B cell (primary cell): ENCODE data around the gene PDIA2. TPM values are rescaled to one million over a fixed set of nuclear protein-coding genes. Genes with fewer than 3 reads are reported as not detected.

Source experiments
- ATAC-seq: fragments of 200-7000 bp; cut with Tn5 transposase; one replicate; pipeline ENCODE4 v1.10.0; 2021; ENCODE audit warnings: low read depth, mild to moderate bottlenecking, moderate number of reproducible peaks, moderate library complexity
- CTCF ChIA-PET: fragments of 350-600 bp; sonication (Branson Sonifier 250); formaldehyde crosslinking; loops from one replicate; lab custom pipeline; 2021; ENCODE audit warnings: antibody characterized with exemption, inconsistent platforms; lab: Charles Lee
- POLR2A ChIA-PET: fragments of 350-600 bp; sonication (Branson Sonifier 250); formaldehyde crosslinking; loops from one replicate; lab custom pipeline; 2021; ENCODE audit warnings: antibody characterized with exemption; lab: Charles Lee
- DNase-seq: peaks from one replicate; pipeline ENCODE4 v3.0.0; 2013
- H2AFZ ChIP-seq: 2 replicates; pipeline ENCODE4 v1.6.1; 2012; ENCODE audit warnings: mild to moderate bottlenecking, low read depth, low read length; ENCODE audit not compliant: insufficient read depth, poor library complexity, severe bottlenecking
- H3K27ac ChIP-seq, 2 donors: 1 replicate in 1 of 2; 2 replicates in 1 of 2; pipeline ENCODE4 v1.5.1; 2012 to 2013; ENCODE audit warnings: low read length in 2 of 2, mild to moderate bottlenecking in 2 of 2, moderate library complexity in 1 of 2
- H3K27me3 ChIP-seq, 4 experiments: fragments of 200-600 bp in 1 of 4; sonication (generic) in 1 of 4; replicated peaks in 1 of 4; 1 replicate in 2 of 4; 2 replicates in 2 of 4; pipeline versions ENCODE4 v1.6.1 to v1.7.0; 2013 to 2016; ENCODE audit warnings: low read length in 3 of 4, mild to moderate bottlenecking in 2 of 4, mixed read lengths in 1 of 4, moderate library complexity in 1 of 4; ENCODE audit not compliant: insufficient read depth in 4 of 4, control insufficient read depth in 3 of 4; ENCODE audit errors: control extremely low read depth in 1 of 4
- H3K36me3 ChIP-seq, 2 experiments: replicated peaks in 1 of 2; 1 replicate in 1 of 2; 2 replicates in 1 of 2; pipeline versions ENCODE4 v1.6.1 to v1.7.1; 2013; ENCODE audit warnings: low read length in 1 of 2; ENCODE audit not compliant: insufficient read depth in 2 of 2, control insufficient read depth in 1 of 2; ENCODE audit errors: control extremely low read depth in 1 of 2, extremely low read depth in 1 of 2
- H3K4me1 ChIP-seq, 2 donors: fragments of 200-600 bp in 1 of 2; sonication (generic) in 1 of 2; 1 replicate in 1 of 2; 2 replicates in 1 of 2; pipeline versions ENCODE4 v1.5.1 to v1.6.1; 2013 to 2017; ENCODE audit warnings: low read length in 2 of 2; ENCODE audit not compliant: control insufficient read depth in 2 of 2, insufficient read depth in 2 of 2
- H3K4me2 ChIP-seq: replicated peaks from 2 replicates; pipeline ENCODE3; 2012; ENCODE audit warnings: mild to moderate bottlenecking, low read depth, low read length; ENCODE audit not compliant: poor library complexity, severe bottlenecking
- H3K4me3 ChIP-seq, 5 experiments: fragments of 200-600 bp in 1 of 5; sonication (generic) in 1 of 5; 1 replicate in 3 of 5; 2 replicates in 2 of 5; pipeline versions ENCODE4 v1.5.1 to v1.7.0; 2011 to 2016; ENCODE audit warnings: low read length in 4 of 5, mild to moderate bottlenecking in 4 of 5, low read depth in 2 of 5, control low read depth in 1 of 5, moderate library complexity in 1 of 5; ENCODE audit not compliant: insufficient read depth in 1 of 5; ENCODE audit errors: control extremely low read depth in 1 of 5, extremely low read depth in 1 of 5
- H3K79me2 ChIP-seq: fragments of 200-600 bp; sonication (generic); one replicate; pipeline ENCODE4 v1.6.0; 2016; ENCODE audit warnings: low read length; ENCODE audit not compliant: control insufficient read depth, insufficient read depth
- H3K9ac ChIP-seq: fragments of 200-600 bp; sonication (generic); 2 replicates; pipeline ENCODE4 v1.6.1; 2017; ENCODE audit warnings: mild to moderate bottlenecking, low read length, moderate library complexity
- H3K9me3 ChIP-seq, 3 donors: one replicate each; pipeline versions ENCODE4 v1.6.1 to v1.7.1; 2013; ENCODE audit warnings: low read length in 2 of 3; ENCODE audit not compliant: control insufficient read depth in 2 of 3, insufficient read depth in 1 of 3; ENCODE audit errors: control extremely low read depth in 1 of 3
- H4K20me1 ChIP-seq: 2 replicates; pipeline ENCODE4 v1.6.0; 2012; ENCODE audit warnings: mild to moderate bottlenecking, low read length; ENCODE audit not compliant: insufficient read depth, control insufficient read depth, poor library complexity, severe bottlenecking
- H3K27ac Mint-ChIP-seq: one replicate; pipeline ENCODE4 v1.8.0; 2021; ENCODE audit warnings: mixed read lengths
- H3K27me3 Mint-ChIP-seq: one replicate; pipeline ENCODE4 v1.8.0; 2021; ENCODE audit warnings: mixed read lengths
- H3K4me1 Mint-ChIP-seq: one replicate; pipeline ENCODE4 v1.8.0; 2021; ENCODE audit warnings: mixed read lengths
- H3K4me3 Mint-ChIP-seq: one replicate; pipeline ENCODE4 v1.8.0; 2021; ENCODE audit warnings: mixed read lengths
- H3K9me3 Mint-ChIP-seq: one replicate; pipeline ENCODE4 v1.8.0; 2022; ENCODE audit warnings: mixed read lengths; ENCODE audit not compliant: insufficient read depth
- CTCF ChIP-seq: fragments of 200-600 bp; IDR thresholded peaks from one replicate; pipeline ENCODE4 v1.8.0; 2022; ENCODE audit warnings: antibody characterized with exemption, mild to moderate bottlenecking
- EZH2 ChIP-seq: IDR thresholded peaks from 2 replicates; pipeline ENCODE4 v1.6.1; 2012; ENCODE audit warnings: borderline replicate concordance, low read depth, mild to moderate bottlenecking, moderate library complexity, low read length; ENCODE audit not compliant: insufficient read depth, poor library complexity, severe bottlenecking
- WGBS: methylation state at CpG from one replicate; pipeline ENCODE4 v1.1.5; 2013; ENCODE audit warnings: missing lambda C conversion rate; ENCODE audit not compliant: insufficient coverage; 5-methylcytosine and 5-hydroxymethylcytosine counted together
- intact Hi-C: fragments of 100-400 bp; cut with micrococcal nuclease; formaldehyde crosslinking; loops from one replicate; pipeline ENCODE4 v1.10.0; 2022
- polyA plus RNA-seq: library from polyadenylated mRNA; depleted of rRNA; stranded (reverse); fragments of >200 nt; gene quantifications from 2 replicates; pipeline ENCODE4 v1.2.3, GENCODE V29; 2012
- total RNA-seq, 2 donors: library from RNA; stranded (reverse); fragments of 120-200 nt in 1 of 2; gene quantifications; 1 replicate in 1 of 2; 2 replicates in 1 of 2; pipeline versions ENCODE4 v1.2.3 to v1.2.4, GENCODE V29; 2013 to 2022

Gene PDIA2
- total and polyA plus RNA-seq, 2 donors (not counting 1 experiment from before 2014, with no cell fraction given) = 0.06 TPM; not detected in 1

GRCh38 chr16:322476-323143 is 39.6 kb downstream of the PDIA2 start:
- no peak overlapping the region for H3K27ac ChIP-seq
- Mint-ChIP-seq H3K27ac (peak overlapping the region; percentile 26), H3K9me3 (no peaks in the 10 kb centered on the region), H3K4me1 (peaks cover 41% of the 10 kb centered on the region), H3K4me3 (no peak overlapping the region), H3K27me3 (no peaks in the 10 kb centered on the region)
- no peak overlapping the region for H3K9ac ChIP-seq
- POLR2A ChIA-PET = no interaction called here
- 98% methylated on average over 13 of the region's 13 CpGs for WGBS
- ATAC-seq = no peak
- H4K20me1 ChIP-seq = peaks cover 82% of the 10 kb centered on the region
- H3K36me3 ChIP-seq = peaks cover 2 to 17% of the 10 kb centered on the region in 2 experiments
- TF ChIP-seq EZH2 (no peak), CTCF (no peak)
- CTCF ChIA-PET = no interaction called here
- H3K4me1 ChIP-seq = peaks cover 22 to 31% of the 10 kb centered on the region in 2 donors
- H3K79me2 ChIP-seq = peaks cover 65% of the 10 kb centered on the region
- H3K4me3 ChIP-seq = no peak overlapping the region
- intact Hi-C loops = no loop called here
- H2AFZ ChIP-seq = no peak overlapping the region
- no peak for DNase-seq
- H3K27me3 ChIP-seq = no peaks in the 10 kb centered on the region
- H3K9me3 ChIP-seq = no peaks in the 10 kb centered on the region
- no peak overlapping the region for H3K4me2 ChIP-seq

DNA sequence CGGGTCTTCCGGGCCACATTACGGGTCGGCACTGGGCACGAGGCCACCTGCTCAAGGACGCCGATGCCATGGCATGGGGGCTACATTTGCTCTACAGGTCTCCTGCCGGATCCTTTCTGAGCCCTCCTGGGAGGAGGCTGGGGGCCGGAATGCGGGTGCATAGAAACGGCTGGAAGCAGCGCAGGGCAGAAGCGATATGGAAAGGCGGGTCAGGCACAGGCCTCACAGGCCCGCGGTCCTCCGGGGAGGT is 41.2 kb downstream of the PDIA2 start:
- H3K4me1 ChIP-seq = peaks cover 22 to 34% of the 10 kb centered on the region in 2 donors
- peak overlapping the region; percentile 60 to 65 for H3K27ac ChIP-seq
- no peaks in the 10 kb centered on the region for H3K9me3 ChIP-seq
- H3K9ac ChIP-seq = peak overlapping the region; percentile 54
- H3K4me2 ChIP-seq = peak overlapping the region; percentile 84
- TF ChIP-seq EZH2 = no peak
- no peak for TF ChIP-seq CTCF
- intact Hi-C loops = no loop called here
- peaks cover 61% of the 10 kb centered on the region for H3K79me2 ChIP-seq
- H3K4me1 Mint-ChIP-seq = peaks cover 41% of the 10 kb centered on the region
- H3K27me3 ChIP-seq = no peaks in the 10 kb centered on the region
- ChIA-PET CTCF (no interaction called here), POLR2A (interaction anchor here (1.2 kb wide), 1 partner anchor 89 kb away, joined by 4 read pairs; no protein-coding TSS in a partner anchor)
- no peaks in the 10 kb centered on the region for H3K27me3 Mint-ChIP-seq
- peaks cover 2 to 3% of the 10 kb centered on the region in 2 experiments for H3K36me3 ChIP-seq
- ATAC-seq = no peak
- peak overlapping the region; percentile 81 for H3K4me3 Mint-ChIP-seq
- WGBS = 93% methylated on average over 17 of the region's 17 CpGs
- peak overlapping the region; percentile 50 for H3K27ac Mint-ChIP-seq
- no peak for DNase-seq
- no peak overlapping the region for H2AFZ ChIP-seq
- peak overlapping the region in 2 of 5 experiments; percentile 45 to 58 for H3K4me3 ChIP-seq
- H4K20me1 ChIP-seq = peaks cover 79% of the 10 kb centered on the region
- no peaks in the 10 kb centered on the region for H3K9me3 Mint-ChIP-seq
